NCI-H128 (cell line): ENCODE results near the gene GHRHR.

Experiments
- DNase-seq: peaks from one replicate; lab custom pipeline; 2025; ENCODE audit not compliant: unreplicated experiment; lab: John Stamatoyannopoulos, UW

The GHRHR gene

GRCh38 chr7:31003097-31003496 lies 39.3 kb downstream of the GHRHR start:
- DNase-seq, result no peak

DNA sequence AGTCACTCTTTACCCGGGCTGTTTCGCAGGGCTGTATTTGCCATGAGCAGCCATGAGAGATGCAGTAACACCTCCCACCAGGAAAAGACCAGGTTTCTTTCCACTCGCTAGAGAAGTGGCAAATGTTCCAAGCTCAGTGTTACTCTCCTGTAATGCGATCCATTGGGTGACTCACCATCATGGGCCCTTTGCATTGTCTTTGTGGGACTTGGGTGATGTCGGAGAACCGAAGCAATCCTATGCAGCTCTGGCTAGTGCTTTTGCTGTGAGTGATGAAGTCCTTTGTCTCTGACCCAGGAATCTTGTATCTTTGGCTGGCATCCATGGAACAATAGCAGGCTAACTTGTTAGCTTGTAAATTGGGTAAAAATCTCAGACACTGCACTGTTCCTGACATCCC lies 40.0 kb downstream of the GHRHR start:
- DNase-seq, result no peak

- DNase-seq, result no peak
Observed at GRCh38 chr7:31004393-31004792, 40.6 kb downstream of the GHRHR start.

- no peak for DNase-seq
Observed at GRCh38 chr7:31006857-31007256, 43.1 kb downstream of the GHRHR start.

GRCh38 chr7:31007634-31008033 lies 43.9 kb downstream of the GHRHR start:
- DNase-seq, result no peak

GRCh38 chr7:31014826-31015225 lies 51.1 kb downstream of the GHRHR start:
- DNase-seq, result no peak

DNA sequence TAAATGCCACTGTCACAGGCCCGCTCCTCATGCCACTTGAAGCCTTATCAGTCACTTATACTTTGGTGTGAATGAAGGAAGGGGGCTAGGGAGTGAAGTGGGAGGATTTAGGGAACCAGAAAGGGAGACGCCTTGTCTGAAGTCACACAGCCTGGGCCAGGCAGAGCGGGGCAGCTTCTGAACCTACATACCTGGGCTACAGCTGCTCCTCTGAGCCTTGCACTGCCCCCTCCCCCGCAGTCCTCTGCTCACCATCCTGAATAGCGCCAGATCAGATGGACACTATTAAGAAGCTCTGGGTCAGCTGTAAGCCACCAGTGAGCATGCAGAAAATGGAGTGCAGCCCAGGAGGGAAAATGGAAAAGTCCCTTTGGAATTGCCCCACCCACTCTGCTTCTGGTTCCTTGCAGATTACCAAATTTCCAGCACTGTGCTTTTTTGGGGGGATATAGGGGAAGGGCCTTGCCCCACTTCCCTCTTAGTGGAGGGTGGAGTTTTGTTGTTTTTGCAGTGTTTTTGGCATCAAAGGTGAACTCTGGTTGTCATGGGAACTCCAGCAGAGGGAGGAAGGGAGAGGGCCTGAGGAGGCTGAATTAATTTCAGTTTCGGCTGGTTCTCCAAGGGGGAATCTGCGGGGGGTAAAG lies 53.4 kb downstream of the GHRHR start:
- no peak for DNase-seq

DNA sequence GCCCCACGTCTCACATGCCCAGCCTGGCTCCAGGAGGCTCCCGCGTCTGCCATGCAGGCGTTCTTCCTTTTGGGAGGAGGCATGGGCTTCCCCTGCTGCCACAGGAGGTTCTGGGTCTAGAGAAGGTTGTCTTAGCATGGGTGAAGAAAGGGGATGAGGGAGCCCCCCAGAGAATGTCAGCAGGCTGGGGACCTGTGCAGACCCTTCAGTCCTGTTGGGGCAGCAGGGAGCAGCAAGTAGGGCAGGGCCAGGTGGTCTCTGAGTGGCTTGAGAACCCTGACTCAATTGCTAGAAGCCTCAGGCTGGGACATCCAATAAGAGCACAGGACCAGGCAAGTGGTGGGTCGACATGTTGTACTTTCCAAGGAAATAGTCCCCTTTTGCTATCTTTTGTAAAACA lies 54.0 kb downstream of the GHRHR start:
- no peak for DNase-seq

DNA sequence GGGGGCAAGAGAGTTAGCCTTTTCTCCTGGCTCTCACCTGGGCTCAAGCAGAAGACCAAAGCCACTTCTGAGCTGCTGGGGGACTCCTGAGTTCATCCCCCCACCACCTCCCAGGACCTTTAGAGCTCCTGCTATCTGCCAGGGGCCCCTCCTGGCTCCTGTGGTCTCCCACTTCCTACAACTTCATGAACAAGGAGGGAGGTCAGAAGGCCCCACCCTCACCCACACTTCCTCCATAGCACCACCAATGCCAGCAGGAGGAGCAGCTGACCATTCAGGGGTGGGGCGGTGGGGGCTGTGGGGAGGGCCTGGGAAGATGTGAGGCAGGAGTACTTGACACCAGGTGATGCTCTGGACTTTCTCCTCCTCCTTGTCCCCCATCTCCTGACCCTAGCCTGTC lies 55.8 kb downstream of the GHRHR start:
- DNase-seq, result no peak

DNA sequence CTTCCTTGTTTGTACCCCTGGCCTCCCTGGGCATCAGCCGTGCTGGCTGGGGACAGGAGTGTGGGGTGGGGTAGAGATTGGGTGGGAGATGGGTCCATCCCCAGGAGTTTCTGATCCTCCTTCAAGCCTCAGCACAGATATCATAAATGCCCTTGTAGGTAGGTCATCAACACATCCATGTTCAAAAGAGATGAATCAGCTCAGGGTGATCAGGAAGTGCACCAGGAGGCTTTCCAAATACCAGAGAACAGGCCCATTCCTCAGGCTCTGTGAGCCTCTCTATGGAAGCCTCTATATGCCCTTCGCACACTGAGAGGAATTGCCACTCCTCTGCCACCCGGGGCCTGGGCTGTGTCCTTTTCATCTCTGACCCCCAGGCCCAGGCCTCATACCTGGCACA lies 56.4 kb downstream of the GHRHR start:
- DNase-seq, result no peak

GRCh38 chr7:31020652-31021051 lies 56.9 kb downstream of the GHRHR start:
- DNase-seq, result no peak

DNA sequence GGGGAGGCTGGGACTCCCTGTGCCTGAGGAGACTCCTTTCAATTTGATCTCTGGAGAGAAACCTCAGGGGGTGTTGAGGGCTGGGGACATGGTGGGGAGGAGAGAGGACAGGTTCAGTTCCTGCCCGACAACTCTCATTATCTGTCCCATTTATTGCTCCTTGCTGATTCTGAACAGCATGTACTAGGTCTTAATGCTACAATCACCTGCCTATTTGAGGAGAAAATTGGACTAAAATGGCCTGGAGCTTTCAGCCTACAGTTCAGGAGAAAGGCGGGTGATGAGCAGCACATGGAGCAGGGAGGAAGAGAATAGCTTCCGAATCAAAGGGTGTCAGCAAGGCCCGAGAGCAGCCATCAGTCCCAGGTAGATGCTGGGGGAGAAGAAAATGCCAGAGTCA lies 58.4 kb downstream of the GHRHR start:
- no peak for DNase-seq

GRCh38 chr7:31022726-31023125 lies 59.0 kb downstream of the GHRHR start:
- DNase-seq, result no peak

- DNase-seq, result no peak
Observed at GRCh38 chr7:31023877-31024276, 60.1 kb downstream of the GHRHR start.

- no peak for DNase-seq
Observed at GRCh38 chr7:31027161-31027965, 63.6 kb downstream of the GHRHR start.

GRCh38 chr7:31028006-31028405 lies 64.3 kb downstream of the GHRHR start:
- DNase-seq, result no peak

DNA sequence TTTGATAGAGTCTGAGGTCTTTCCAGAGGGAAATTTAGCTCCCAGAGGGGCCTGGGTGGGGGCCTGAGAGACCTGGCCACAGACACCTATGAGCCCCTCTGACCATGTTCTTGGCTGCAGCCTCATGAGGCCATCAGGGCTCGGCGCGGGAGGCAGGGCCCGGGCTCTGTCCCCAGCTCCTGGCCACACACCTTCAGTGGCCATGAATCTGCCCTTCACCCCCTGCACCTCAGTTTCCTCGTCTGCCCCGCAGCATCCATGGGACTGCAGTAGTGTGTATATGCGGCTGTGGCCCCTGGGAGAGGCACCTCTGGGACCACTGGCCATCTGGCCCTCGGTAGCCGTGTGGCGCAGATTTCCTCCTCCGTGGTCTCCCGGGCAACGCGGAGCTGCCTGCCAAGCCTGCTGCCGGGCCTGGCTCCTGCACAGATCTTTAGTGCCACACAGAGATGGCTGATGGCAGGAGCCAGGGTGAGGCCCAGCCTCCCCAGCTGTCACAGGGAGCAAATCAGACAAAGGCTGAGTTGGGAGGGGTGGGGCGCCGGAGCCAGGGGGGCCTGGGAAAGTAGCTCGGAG lies 64.8 kb downstream of the GHRHR start:
- no peak for DNase-seq
